SK-N-SH treated with all-trans-retinoic acid at 6 μM for 48 hours (cell line): ENCODE measurements around the gene TGFBI.

Experiments
- ARNTL ChIP-seq: fragments of 450-650 bp; formaldehyde crosslinking; IDR thresholded peaks from 2 replicates; pipeline ENCODE4 v1.5.0; 2020; ENCODE audit warnings: low read depth, mild to moderate bottlenecking, moderate library complexity, borderline replicate concordance
- CSDC2 ChIP-seq: fragments of 250-450 bp; sonication (Bioruptor Pico); IDR thresholded peaks from 2 replicates; pipeline ENCODE4 v1.5.0; 2020; ENCODE audit warnings: mild to moderate bottlenecking, moderate library complexity
- GLIS3 ChIP-seq: fragments of 250-450 bp; sonication (Bioruptor Pico); IDR thresholded peaks from 2 replicates; pipeline ENCODE4 v1.5.0; 2020; ENCODE audit warnings: mild to moderate bottlenecking, moderate library complexity
- OSR1 ChIP-seq: fragments of 250-450 bp; sonication (Bioruptor Pico); IDR thresholded peaks from 2 replicates; pipeline ENCODE4 v1.8.0; 2022; ENCODE audit warnings: moderate library complexity, mild to moderate bottlenecking, inconsistent platforms
- PATZ1 ChIP-seq: fragments of 250-450 bp; sonication (Bioruptor Pico); IDR thresholded peaks from 2 replicates; pipeline ENCODE4 v1.8.0; 2020; ENCODE audit warnings: mild to moderate bottlenecking, moderate library complexity, borderline replicate concordance
- RARB ChIP-seq: fragments of 250-450 bp; sonication (Bioruptor Pico); IDR thresholded peaks from 2 replicates; pipeline ENCODE4 v1.8.0; 2021; ENCODE audit warnings: mild to moderate bottlenecking, moderate library complexity
- TOX ChIP-seq: fragments of 250-450 bp; sonication (Bioruptor Pico); IDR thresholded peaks from 2 replicates; pipeline ENCODE4 v1.8.0; 2021; ENCODE audit warnings: mild to moderate bottlenecking, moderate library complexity, borderline replicate concordance
- ZC3H10 ChIP-seq: fragments of 250-450 bp; sonication (Bioruptor Pico); IDR thresholded peaks from 2 replicates; pipeline ENCODE4 v1.5.1; 2021; ENCODE audit warnings: mild to moderate bottlenecking, moderate library complexity
- ZFP3 ChIP-seq: fragments of 250-450 bp; sonication (Bioruptor Pico); IDR thresholded peaks from 2 replicates; pipeline ENCODE4 v1.5.0; 2020; ENCODE audit warnings: mild to moderate bottlenecking, moderate library complexity
- ZFP30 ChIP-seq: fragments of 450-650 bp; formaldehyde crosslinking; IDR thresholded peaks from 2 replicates; pipeline ENCODE4 v1.5.0; 2022; ENCODE audit warnings: mild to moderate bottlenecking, moderate library complexity
- ZNF565 ChIP-seq: fragments of 450-650 bp; formaldehyde crosslinking; conservative IDR thresholded peaks from 2 replicates; pipeline ENCODE4 v1.5.0; 2020; ENCODE audit warnings: low read depth, mild to moderate bottlenecking, moderate library complexity
- ZNF70 ChIP-seq: fragments of 450-650 bp; formaldehyde crosslinking; IDR thresholded peaks from 2 replicates; pipeline ENCODE4 v1.5.0; 2020; ENCODE audit warnings: mild to moderate bottlenecking, moderate library complexity
- ZNF8 ChIP-seq: fragments of 450-650 bp; formaldehyde crosslinking; IDR thresholded peaks from 2 replicates; pipeline ENCODE4 v1.5.0; 2020; ENCODE audit warnings: mild to moderate bottlenecking, moderate library complexity
- TF ChIP-seq, protein P1 (sequence below): fragments of 250-450 bp; sonication (Bioruptor Pico); IDR thresholded peaks from 2 replicates; pipeline ENCODE4 v1.5.1; 2020; ENCODE audit warnings: low read depth, mild to moderate bottlenecking, moderate library complexity

DNA sequence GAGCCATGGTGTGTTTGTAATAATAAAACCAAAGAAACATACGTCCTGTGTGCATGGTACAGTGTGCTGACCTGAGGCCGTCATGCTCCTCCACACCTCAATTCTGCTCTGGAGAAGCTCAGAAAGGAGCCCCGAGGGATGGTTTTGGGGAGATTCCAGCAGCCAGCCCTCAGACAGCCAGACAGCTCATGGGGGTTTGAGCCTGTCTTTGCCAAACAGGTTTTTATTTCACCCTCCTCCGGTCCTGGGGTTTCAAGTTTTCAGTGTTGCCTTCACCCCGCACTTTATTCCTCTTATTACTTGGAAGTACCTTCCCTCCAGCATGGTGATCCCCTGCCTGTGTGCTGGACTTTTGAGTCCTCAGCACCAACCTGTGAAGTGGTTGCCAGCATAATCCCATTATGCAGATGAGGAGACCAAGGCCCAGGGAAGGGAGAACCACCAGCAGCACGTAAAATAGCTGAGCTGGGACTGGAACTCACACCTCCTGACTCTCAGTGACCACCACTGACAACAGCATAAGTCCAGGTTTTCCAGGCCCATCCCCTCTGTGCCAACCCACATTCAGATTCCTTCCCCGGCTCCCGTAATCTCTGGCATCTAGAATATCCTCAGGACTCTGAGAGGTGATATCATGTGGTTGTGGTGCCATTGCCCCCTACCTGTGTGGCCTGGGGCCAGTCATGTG lies 35.1 kb downstream of the TGFBI start:
- TF ChIP-seq, protein P1, sequence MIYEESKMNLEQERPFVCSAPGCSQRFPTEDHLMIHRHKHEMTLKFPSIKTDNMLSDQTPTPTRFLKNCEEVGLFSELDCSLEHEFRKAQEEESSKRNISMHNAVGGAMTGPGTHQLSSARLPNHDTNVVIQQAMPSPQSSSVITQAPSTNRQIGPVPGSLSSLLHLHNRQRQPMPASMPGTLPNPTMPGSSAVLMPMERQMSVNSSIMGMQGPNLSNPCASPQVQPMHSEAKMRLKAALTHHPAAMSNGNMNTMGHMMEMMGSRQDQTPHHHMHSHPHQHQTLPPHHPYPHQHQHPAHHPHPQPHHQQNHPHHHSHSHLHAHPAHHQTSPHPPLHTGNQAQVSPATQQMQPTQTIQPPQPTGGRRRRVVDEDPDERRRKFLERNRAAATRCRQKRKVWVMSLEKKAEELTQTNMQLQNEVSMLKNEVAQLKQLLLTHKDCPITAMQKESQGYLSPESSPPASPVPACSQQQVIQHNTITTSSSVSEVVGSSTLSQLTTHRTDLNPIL (CRISPR knock-in tag): no peak
- TF ChIP-seq OSR1 (CRISPR knock-in tag) (no peak), ZFP3 (no peak), GLIS3 (CRISPR knock-in tag) (no peak), ZNF8 (CRISPR knock-in tag) (no peak), PATZ1 (CRISPR knock-in tag) (no peak), RARB (CRISPR knock-in tag) (no peak), ZNF70 (CRISPR knock-in tag) (no peak), ARNTL (CRISPR knock-in tag) (no peak), CSDC2 (CRISPR knock-in tag) (no peak), TOX (CRISPR knock-in tag) (no peak), ZNF565 (no peak), ZFP30 (CRISPR knock-in tag) (no peak), ZC3H10 (no peak)
